Endothelial cell (in vitro differentiated cells): ENCODE results near the gene MYO9B. TPM values are rescaled to one million over a fixed set of nuclear protein-coding genes. Genes with fewer than 3 reads are reported as not detected.

Source experiments
- DNase-seq: peaks from one replicate; pipeline ENCODE4 v3.0.0; 2021; ENCODE audit warnings: low spot score
- H3K27ac Mint-ChIP-seq: one replicate; pipeline ENCODE4 v1.8.0; 2021; ENCODE audit warnings: mixed read lengths, inconsistent platforms; ENCODE audit not compliant: unreplicated experiment
- H3K27me3 Mint-ChIP-seq: one replicate; pipeline ENCODE4 v1.8.0; 2021; ENCODE audit warnings: mild to moderate bottlenecking, moderate library complexity, mixed read lengths, inconsistent platforms; ENCODE audit not compliant: unreplicated experiment
- H3K36me3 Mint-ChIP-seq: one replicate; pipeline ENCODE4 v1.8.0; 2021; ENCODE audit warnings: mild to moderate bottlenecking, low read depth, mixed read lengths, inconsistent platforms; ENCODE audit not compliant: unreplicated experiment
- H3K4me1 Mint-ChIP-seq: one replicate; pipeline ENCODE4 v1.8.0; 2021; ENCODE audit warnings: mild to moderate bottlenecking, mixed read lengths, inconsistent platforms; ENCODE audit not compliant: unreplicated experiment
- H3K4me3 Mint-ChIP-seq: one replicate; pipeline ENCODE4 v1.8.0; 2021; ENCODE audit warnings: mild to moderate bottlenecking, mixed read lengths, inconsistent platforms; ENCODE audit not compliant: unreplicated experiment
- H3K9me3 Mint-ChIP-seq: one replicate; pipeline ENCODE4 v1.8.0; 2021; ENCODE audit warnings: mixed read lengths, inconsistent platforms; ENCODE audit not compliant: unreplicated experiment
- total RNA-seq: library from RNA; stranded (reverse); fragmentation: NEBNext Ultra II Directional; extraction: Animal tissue kit (Norgen Biotek cat#: 25700); gene quantifications from one replicate; pipeline ENCODE4 v1.2.1, GENCODE V29; 2021; ENCODE audit not compliant: unreplicated experiment
- TF ChIP-seq, protein P1 (sequence below): fragments of 200-600 bp; sonication (generic); IDR thresholded peaks from one replicate; pipeline ENCODE4 v1.5.0; 2021; ENCODE audit warnings: antibody characterized with exemption; ENCODE audit not compliant: unreplicated experiment

MYO9B gene
- total RNA-seq, 1 donor from 2014 or later: 62.4 TPM

DNA sequence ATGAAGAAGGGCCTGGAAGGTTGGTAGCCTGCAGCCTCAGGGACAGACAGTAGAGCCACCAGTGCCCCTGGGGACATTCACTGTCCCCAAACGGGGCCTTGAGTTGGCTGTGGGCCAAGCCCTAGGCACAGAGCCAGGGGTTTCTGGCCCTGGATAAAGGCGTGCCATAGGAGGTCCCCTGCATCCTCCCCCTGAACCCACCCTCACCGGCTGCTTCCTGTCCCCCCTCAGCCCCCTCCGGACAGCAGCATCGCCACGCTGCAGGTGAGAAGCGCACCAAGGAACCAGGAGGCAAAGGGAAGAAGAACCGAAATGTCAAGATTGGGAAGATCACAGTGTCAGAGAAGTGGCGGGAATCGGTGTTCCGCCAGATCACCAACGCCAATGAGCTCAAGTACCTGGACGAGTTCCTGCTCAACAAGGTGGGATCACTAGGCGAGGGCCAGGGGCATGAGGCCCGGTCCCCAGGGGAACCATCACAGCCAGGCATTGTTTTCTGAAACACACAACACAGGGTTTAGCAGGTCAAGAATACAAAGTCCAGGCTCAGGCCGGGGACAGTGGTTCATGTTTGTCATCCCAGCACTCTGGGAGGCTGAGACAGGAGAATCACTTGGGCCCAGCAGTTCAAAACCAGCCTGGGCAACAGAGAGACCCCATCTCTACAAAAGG, 125.0 kb downstream of the MYO9B start:
- no peak overlapping the region for H3K4me3 Mint-ChIP-seq
- peaks cover 51% of the 10 kb centered on the region for H3K36me3 Mint-ChIP-seq
- H3K27me3 Mint-ChIP-seq: peaks cover 12% of the 10 kb centered on the region
- no peak for DNase-seq
- H3K4me1 Mint-ChIP-seq: no peaks in the 10 kb centered on the region
- H3K27ac Mint-ChIP-seq: no peak overlapping the region
- H3K9me3 Mint-ChIP-seq: no peaks in the 10 kb centered on the region
- TF ChIP-seq, protein P1, sequence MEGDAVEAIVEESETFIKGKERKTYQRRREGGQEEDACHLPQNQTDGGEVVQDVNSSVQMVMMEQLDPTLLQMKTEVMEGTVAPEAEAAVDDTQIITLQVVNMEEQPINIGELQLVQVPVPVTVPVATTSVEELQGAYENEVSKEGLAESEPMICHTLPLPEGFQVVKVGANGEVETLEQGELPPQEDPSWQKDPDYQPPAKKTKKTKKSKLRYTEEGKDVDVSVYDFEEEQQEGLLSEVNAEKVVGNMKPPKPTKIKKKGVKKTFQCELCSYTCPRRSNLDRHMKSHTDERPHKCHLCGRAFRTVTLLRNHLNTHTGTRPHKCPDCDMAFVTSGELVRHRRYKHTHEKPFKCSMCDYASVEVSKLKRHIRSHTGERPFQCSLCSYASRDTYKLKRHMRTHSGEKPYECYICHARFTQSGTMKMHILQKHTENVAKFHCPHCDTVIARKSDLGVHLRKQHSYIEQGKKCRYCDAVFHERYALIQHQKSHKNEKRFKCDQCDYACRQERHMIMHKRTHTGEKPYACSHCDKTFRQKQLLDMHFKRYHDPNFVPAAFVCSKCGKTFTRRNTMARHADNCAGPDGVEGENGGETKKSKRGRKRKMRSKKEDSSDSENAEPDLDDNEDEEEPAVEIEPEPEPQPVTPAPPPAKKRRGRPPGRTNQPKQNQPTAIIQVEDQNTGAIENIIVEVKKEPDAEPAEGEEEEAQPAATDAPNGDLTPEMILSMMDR: no peak

DNA sequence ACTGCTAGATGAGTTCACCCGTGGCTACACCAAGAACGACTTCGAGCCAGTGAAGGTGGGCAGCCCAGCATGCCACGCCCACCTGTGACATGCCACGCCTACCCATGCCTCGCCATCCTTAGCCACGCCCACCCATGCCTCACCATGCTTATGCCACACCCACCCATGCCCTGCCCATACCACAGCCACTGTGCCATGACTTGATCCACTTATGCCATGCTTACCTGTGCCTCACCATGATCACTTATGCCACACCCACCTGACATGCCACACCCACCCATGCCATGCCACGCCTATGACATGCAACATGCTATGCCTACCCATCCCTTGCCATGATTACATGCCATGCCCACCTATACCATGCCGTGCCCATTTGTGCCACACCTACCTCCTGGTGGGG, 126.7 kb downstream of the MYO9B start:
- no peak overlapping the region for H3K27ac Mint-ChIP-seq
- no peak for DNase-seq
- H3K4me3 Mint-ChIP-seq: peak overlapping the region; percentile 17
- H3K4me1 Mint-ChIP-seq: no peaks in the 10 kb centered on the region
- H3K27me3 Mint-ChIP-seq: peaks cover 9% of the 10 kb centered on the region
- peaks cover 41% of the 10 kb centered on the region for H3K36me3 Mint-ChIP-seq
- TF ChIP-seq, protein P1: no peak
- H3K9me3 Mint-ChIP-seq: no peaks in the 10 kb centered on the region

DNA sequence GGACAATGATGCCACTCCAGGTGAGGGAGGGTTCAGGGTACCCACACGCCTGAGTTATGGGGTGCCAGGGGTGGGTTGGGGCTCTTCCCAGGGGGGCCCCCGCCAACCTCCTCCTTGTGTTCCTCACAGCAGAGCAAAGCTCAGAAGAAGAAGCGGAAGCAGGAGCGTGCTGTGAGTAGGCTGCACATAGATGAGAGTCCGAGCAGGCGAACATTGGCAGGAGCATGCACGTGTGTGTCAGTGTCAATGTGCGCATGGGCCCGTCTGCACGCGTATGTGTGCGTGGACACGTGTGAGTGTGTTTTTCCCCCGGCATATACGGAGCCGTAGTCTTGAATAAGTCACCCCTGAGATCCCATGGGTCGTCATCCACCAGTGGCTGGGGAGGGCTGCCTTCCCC, 127.1 kb downstream of the MYO9B start:
- H3K4me1 Mint-ChIP-seq: no peaks in the 10 kb centered on the region
- peaks cover 38% of the 10 kb centered on the region for H3K36me3 Mint-ChIP-seq
- peaks cover 8% of the 10 kb centered on the region for H3K27me3 Mint-ChIP-seq

DNA sequence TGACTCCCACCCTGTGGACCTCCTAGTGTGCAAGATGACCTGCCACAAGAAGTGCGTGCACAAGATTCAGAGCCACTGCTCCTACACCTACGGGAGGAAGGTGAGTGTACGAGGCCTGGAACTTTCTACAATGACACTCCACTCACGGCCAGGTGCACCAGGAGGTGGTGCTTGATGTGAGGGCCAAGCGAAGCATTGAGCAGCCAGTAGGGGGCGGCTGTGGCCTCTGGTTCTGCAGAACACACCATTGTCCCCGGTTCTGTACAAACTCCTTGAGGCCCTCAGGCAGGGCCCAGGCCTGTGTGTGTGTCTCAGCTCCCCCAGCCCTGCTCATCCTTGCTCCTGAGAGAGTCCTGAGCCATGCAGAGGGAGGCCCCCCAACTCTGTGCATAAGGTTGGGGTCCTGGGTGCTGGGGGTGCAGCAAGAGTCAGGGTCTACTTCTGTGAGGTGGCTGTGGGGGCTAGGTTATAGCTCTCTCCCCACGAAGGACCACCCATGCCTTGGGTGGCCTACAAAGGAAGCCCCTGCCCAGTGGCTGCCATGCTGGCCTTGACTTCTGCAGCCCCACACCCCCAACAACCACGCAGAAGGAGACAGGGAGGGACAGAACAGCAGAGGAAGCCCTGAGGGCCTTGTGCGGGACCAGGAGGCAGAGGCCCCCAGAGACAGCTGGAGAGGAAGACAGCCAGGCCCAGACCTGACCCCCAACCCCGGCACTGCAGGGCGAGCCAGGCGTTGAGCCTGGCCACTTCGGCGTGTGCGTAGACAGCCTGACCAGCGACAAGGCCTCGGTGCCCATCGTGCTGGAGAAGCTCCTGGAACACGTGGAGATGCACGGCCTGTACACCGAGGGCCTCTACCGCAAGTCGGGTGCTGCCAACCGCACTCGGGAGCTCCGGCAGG, 129.9 kb downstream of the MYO9B start:
- TF ChIP-seq, protein P1: peak; percentile 61
- H3K4me1 Mint-ChIP-seq: no peaks in the 10 kb centered on the region
- H3K36me3 Mint-ChIP-seq: peaks cover 37% of the 10 kb centered on the region
- H3K4me3 Mint-ChIP-seq: no peak overlapping the region
- no peaks in the 10 kb centered on the region for H3K9me3 Mint-ChIP-seq
- peak; percentile 66 for DNase-seq
- no peak overlapping the region for H3K27ac Mint-ChIP-seq
- H3K27me3 Mint-ChIP-seq: peaks cover 8% of the 10 kb centered on the region

More for the DNA sequence above, 127.1 kb downstream of the MYO9B start:
- TF ChIP-seq, protein P1: no peak
- Mint-ChIP-seq H3K9me3 (no peaks in the 10 kb centered on the region), H3K27ac (no peak overlapping the region), H3K4me3 (no peak overlapping the region)
- no peak for DNase-seq
